Measurements from ENCODE around the gene BIN1. TPM values are rescaled to one million over a fixed set of nuclear protein-coding genes. Genes with fewer than 3 reads are reported as not detected.

Gene BIN1
- total and polyA plus RNA-seq, 2 of the 4 experiments (the other 2 are of a cell fraction): 18.1 to 25.7 TPM

- Histone ChIP-seq H3K79me1 (ENCODE audit: low read depth in 1 of 2, low read length in 2 of 2) (peaks cover 18 to 40% of the 10 kb centered on the region in 2 experiments), H3K9me1 (ENCODE audit: insufficient read depth, low read length) (peaks cover 10% of the 10 kb centered on the region), H3K14ac (replicated peaks; ENCODE audit: low read depth, low read length) (no peak overlapping the region), H3K9me3 (ENCODE audit: control insufficient read depth, insufficient read depth, low read length) (no peaks in the 10 kb centered on the region), H4K5ac (ENCODE audit: low read depth, low read length) (no peak overlapping the region), H4K20me1 (ENCODE audit: insufficient read depth, low read length) (peaks cover 26% of the 10 kb centered on the region; the same call in 1 of the 2 replicates), H3K56ac (ENCODE audit: extremely low read depth, insufficient read depth, low read length) (no peak overlapping the region), H3K4me1 (ENCODE audit: control insufficient read depth, insufficient read depth, low read length) (peaks cover 33% of the 10 kb centered on the region), H3K4ac (ENCODE audit: low read depth, low read length) (no peak overlapping the region), H3K23ac (ENCODE audit: low read depth, low read length) (no peak overlapping the region), H4K8ac (ENCODE audit: low read depth in 2 of 2, low read length in 2 of 2) (no peak overlapping the region), H3K36me3 (ENCODE audit: control insufficient read depth, insufficient read depth, low read length) (no peaks in the 10 kb centered on the region), H2AFZ (replicated peaks; ENCODE audit: low read length, poor library complexity) (no peak overlapping the region), H3K27me3 (ENCODE audit: control insufficient read depth, insufficient read depth, low read length) (no peaks in the 10 kb centered on the region), H3K27ac (ENCODE audit: insufficient read depth, low read length) (no peak overlapping the region), H2BK20ac (ENCODE audit: low read depth, low read length) (no peak overlapping the region), H2AK9ac (replicated peaks; ENCODE audit: low read depth, low read length, poor library complexity) (no peak overlapping the region), H3K18ac (ENCODE audit: low read depth, low read length) (no peak overlapping the region), H2BK15ac (ENCODE audit: low read depth, low read length) (no peak overlapping the region), H2AK5ac (ENCODE audit: low read depth, low read length) (no peak overlapping the region), H3K9ac (ENCODE audit: low read depth, low read length) (no peak overlapping the region), H2BK120ac (ENCODE audit: low read depth, low read length) (no peak overlapping the region), H3K4me2 (ENCODE audit: low read depth, low read length) (no peak overlapping the region), H4K91ac (ENCODE audit: insufficient read depth, low read depth, low read length) (no peak overlapping the region), H3K4me3 (ENCODE audit: insufficient read depth, low read depth, low read length) (no peak overlapping the region), H2BK5ac (ENCODE audit: low read depth, low read length, poor library complexity, severe bottlenecking) (no peak overlapping the region)
- intact Hi-C loops (cut with micrococcal nuclease) (no loop called here), dilution Hi-C loops (cut with HindIII; ENCODE audit: low sequenced_read_pairs, unreplicated experiment) (no loop called here), in situ Hi-C loops (cut with MboI; ENCODE audit: low sequenced_read_pairs) (no loop called here)
- ATAC-seq (ENCODE audit: low read depth) (no peak), DNase-seq (no peak)
- no peak for TF ChIP-seq MAZ (IDR thresholded peaks at IDR 0.05; ENCODE audit: borderline replicate concordance, low read depth, low read length)
- TF ChIP-seq RCOR1 (IDR thresholded peaks at IDR 0.05; ENCODE audit: insufficient replicate concordance, low read length): no peak
- TF ChIP-seq BHLHE40 (IDR thresholded peaks at IDR 0.05; ENCODE audit: low read depth, low read length): no peak
- TF ChIP-seq CTCF (conservative IDR thresholded peaks at IDR 0.05; ENCODE audit: low read depth, low read length): no peak
- no peak for TF ChIP-seq RAD21 (IDR thresholded peaks at IDR 0.05; ENCODE audit: low read length)
- no peak for TF ChIP-seq NFE2L2 (IDR thresholded peaks at IDR 0.05; ENCODE audit: low read depth, low read length)
- TF ChIP-seq USF2 (IDR thresholded peaks at IDR 0.05; ENCODE audit: low read depth, low read length): no peak
- no peak for TF ChIP-seq MAFK (IDR thresholded peaks at IDR 0.05; ENCODE audit: low read depth, low read length)
- TF ChIP-seq FOS (IDR thresholded peaks at IDR 0.05; ENCODE audit: low read depth, low read length): no peak
- no peak for TF ChIP-seq CEBPB (IDR thresholded peaks at IDR 0.05; ENCODE audit: low read depth, low read length)
- no peak for TF ChIP-seq CHD1 (IDR thresholded peaks at IDR 0.05; ENCODE audit: low read depth, low read length)
- no peak for TF ChIP-seq SMC3 (IDR thresholded peaks at IDR 0.05; ENCODE audit: low read depth, low read length)
- no peak for TF ChIP-seq POLR2A (IDR thresholded peaks at IDR 0.05; ENCODE audit: low read depth, low read length)
- BruUV-seq (replicated peaks): no TSS peak
- no CpG with 5 or more reads among the region's 5 CpGs for WGBS, 2 experiments (ENCODE audit: extremely low coverage in 2 of 2, insufficient read length in 1 of 2)
- ChIA-PET CTCF (no interaction called here), POLR2A (ENCODE audit: unreplicated experiment) (no interaction called here)
These were observed 15.8 kb downstream of the BIN1 start for GRCh38 chr2:127091148-127091547.

Measured in IMR-90 (cell line).